ENCODE results near the gene TSEN2.

DNA sequence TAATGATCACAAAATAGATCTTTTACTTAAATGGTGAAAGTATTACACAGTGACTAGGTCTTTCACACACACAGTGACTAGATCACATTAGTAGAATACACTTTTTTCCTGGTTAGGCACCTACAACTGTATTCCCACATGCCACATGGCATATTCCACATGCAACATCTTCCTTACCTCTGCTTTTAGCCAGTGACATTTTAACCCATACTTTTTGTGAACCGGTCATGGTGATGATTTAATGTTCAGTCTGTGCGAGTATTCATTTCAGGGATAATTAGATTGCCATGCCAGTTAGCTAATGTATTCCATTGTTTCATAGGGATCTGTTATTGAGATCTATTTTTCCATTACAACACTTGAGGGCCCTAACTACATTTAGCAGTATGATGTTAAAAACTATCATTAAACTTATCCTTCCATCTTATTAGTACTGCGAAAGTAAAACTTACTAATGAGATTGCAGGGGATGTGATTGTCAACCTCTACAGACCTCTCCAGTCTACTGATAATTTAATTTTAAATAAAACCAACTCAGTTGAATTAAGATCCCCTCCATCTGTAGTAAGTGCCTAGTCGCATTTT is 28.3 kb downstream of the TSEN2 start:
- TF ChIP-seq POLR2A (IDR thresholded peaks at IDR 0.05; ENCODE audit: insufficient read depth in 1 of 2, low read depth in 2 of 2, low read length in 2 of 2) (no peak), ZNF589 (CRISPR knock-in tag; conservative IDR thresholded peaks at IDR 0.05) (no peak), IKZF1 (IDR thresholded peaks at IDR 0.05) (no peak), NFYC (CRISPR knock-in tag; IDR thresholded peaks at IDR 0.05) (no peak), CREB1 (IDR thresholded peaks at IDR 0.05) (no peak), CREB1 (CRISPR knock-in tag; IDR thresholded peaks at IDR 0.05) (no peak)
- TF ChIP-seq, protein P1, sequence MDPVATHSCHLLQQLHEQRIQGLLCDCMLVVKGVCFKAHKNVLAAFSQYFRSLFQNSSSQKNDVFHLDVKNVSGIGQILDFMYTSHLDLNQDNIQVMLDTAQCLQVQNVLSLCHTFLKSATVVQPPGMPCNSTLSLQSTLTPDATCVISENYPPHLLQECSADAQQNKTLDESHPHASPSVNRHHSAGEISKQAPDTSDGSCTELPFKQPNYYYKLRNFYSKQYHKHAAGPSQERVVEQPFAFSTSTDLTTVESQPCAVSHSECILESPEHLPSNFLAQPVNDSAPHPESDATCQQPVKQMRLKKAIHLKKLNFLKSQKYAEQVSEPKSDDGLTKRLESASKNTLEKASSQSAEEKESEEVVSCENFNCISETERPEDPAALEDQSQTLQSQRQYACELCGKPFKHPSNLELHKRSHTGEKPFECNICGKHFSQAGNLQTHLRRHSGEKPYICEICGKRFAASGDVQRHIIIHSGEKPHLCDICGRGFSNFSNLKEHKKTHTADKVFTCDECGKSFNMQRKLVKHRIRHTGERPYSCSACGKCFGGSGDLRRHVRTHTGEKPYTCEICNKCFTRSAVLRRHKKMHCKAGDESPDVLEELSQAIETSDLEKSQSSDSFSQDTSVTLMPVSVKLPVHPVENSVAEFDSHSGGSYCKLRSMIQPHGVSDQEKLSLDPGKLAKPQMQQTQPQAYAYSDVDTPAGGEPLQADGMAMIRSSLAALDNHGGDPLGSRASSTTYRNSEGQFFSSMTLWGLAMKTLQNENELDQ (CRISPR knock-in tag; IDR thresholded peaks at IDR 0.05; ENCODE audit: borderline replicate concordance): no peak
